GM13976 (cell line): ENCODE data around the gene DYRK4.

ENCODE experiments used
- DNase-seq: peaks from one replicate; pipeline ENCODE4 v3.0.0; 2012; ENCODE audit warnings: low spot score
- in situ Hi-C: fragments of 300-500 bp; cut with MboI; formaldehyde crosslinking; loops from one replicate; pipeline ENCODE4 v1.12.0; 2022; ENCODE audit warnings: low sequenced_read_pairs, mixed read lengths, inconsistent platforms; ENCODE audit not compliant: unreplicated experiment
- TF ChIP-seq, protein P1 (sequence below): IDR thresholded peaks from 2 replicates; pipeline ENCODE4 v1.5.1; 2012; ENCODE audit warnings: borderline replicate concordance, mild to moderate bottlenecking; ENCODE audit not compliant: insufficient read depth; ENCODE audit errors: extremely low read depth, missing control alignments, control extremely low read depth

DYRK4 gene

GRCh38 chr12:4589941-4590340 is 27.9 kb downstream of the DYRK4 start:
- no peak for DNase-seq
- in situ Hi-C loops: no loop called here
- TF ChIP-seq, protein P1, sequence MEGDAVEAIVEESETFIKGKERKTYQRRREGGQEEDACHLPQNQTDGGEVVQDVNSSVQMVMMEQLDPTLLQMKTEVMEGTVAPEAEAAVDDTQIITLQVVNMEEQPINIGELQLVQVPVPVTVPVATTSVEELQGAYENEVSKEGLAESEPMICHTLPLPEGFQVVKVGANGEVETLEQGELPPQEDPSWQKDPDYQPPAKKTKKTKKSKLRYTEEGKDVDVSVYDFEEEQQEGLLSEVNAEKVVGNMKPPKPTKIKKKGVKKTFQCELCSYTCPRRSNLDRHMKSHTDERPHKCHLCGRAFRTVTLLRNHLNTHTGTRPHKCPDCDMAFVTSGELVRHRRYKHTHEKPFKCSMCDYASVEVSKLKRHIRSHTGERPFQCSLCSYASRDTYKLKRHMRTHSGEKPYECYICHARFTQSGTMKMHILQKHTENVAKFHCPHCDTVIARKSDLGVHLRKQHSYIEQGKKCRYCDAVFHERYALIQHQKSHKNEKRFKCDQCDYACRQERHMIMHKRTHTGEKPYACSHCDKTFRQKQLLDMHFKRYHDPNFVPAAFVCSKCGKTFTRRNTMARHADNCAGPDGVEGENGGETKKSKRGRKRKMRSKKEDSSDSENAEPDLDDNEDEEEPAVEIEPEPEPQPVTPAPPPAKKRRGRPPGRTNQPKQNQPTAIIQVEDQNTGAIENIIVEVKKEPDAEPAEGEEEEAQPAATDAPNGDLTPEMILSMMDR: no peak

- in situ Hi-C loops: no loop called here
- no peak for DNase-seq
- TF ChIP-seq, protein P1: no peak
These were observed 29.2 kb downstream of the DYRK4 start for GRCh38 chr12:4591180-4591687.

DNA sequence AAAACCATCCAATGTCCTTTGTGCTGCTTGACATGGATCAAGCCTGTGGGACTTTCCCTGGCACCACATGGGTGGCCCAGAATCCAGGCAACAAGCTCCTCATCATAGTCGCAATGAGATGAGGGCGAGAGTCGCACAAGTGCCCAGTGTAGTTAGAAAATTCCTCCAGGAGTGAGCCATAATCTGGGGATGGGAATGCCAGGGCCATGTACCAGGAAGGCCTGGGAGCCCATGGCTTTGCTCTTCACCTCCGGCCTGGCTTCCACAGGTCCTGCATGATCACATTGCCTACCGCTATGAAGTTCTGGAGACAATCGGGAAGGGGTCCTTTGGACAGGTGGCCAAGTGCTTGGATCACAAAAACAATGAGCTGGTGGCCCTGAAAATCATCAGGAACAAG is 33.9 kb downstream of the DYRK4 start:
- in situ Hi-C loops: no loop called here
- TF ChIP-seq, protein P1: no peak
- DNase-seq: no peak

GRCh38 chr12:4603421-4603820 is 41.4 kb downstream of the DYRK4 start:
- TF ChIP-seq, protein P1: no peak
- no peak for DNase-seq
- in situ Hi-C loops: no loop called here

DNA sequence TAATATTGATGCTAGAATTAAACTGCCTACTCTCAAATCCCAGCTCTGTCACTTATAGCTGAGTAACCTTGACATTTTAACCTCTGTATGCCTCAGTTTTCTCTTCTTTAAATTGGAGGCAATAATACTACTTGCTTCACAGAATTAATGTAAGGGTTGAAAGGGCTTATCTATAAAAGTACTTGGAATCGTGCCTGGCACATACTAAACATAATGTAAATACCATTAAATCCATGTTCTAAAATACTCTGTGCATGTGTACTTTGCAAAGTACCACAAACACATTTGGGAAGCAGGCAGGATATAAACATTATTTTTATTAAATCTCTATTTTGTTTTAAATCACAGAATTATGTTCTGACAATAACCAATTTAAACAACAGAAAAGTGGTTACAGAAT is 41.9 kb downstream of the DYRK4 start:
- TF ChIP-seq, protein P1: no peak
- in situ Hi-C loops: no loop called here
- DNase-seq: no peak

DNA sequence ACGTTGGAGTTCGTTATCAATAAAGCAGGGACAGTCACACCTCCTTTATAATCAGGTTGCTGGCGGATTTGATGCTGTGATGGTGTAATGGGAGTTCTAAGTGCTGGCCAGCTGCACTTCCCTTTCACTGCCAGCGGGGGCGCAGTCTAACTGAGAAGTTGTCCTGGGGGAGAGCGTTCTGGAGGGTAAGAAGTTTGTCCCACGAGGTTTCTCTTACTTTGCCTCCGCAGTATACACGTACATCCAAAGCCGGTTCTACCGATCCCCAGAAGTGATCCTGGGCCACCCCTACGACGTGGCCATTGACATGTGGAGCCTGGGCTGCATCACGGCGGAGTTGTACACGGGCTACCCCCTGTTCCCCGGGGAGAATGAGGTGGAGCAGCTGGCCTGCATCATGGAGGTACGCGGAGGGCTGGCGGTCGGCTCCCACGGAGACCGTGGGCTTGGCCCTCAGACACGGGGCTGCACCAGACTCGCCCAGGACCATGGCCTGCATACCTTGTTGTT is 42.7 kb downstream of the DYRK4 start:
- in situ Hi-C loops: no loop called here
- peak; percentile 86 for DNase-seq
- TF ChIP-seq, protein P1: peak; percentile 99
